GM19328 (cell line): ENCODE measurements around the gene UROD.

ENCODE experiments used
- ATAC-seq: cut with Tn5 transposase; IDR thresholded peaks from one replicate; pipeline ENCODE4 v1.9.1; 2021; ENCODE audit warnings: mild to moderate bottlenecking, moderate library complexity; ENCODE audit not compliant: unreplicated experiment

Gene UROD

DNA sequence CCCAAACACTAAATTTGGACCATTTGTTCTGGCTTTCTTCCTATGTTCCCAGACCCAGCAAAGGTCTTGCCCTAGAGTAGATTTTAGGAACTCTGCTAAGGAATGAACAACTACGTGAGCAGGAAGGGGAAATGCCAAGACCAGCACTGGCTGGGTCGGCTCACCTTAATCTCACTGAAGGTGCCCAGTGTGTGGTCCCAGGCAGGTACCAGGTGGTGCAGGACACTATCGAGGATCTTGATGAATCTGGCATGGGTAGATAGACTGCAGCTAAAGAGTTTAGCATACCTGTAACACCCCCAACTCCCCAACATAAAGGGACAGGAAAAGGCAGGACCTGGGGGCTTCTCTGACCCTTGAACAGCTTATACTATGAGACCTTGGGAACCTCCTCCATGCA is 4.0 kb upstream of the UROD start:
- ATAC-seq = no peak

DNA sequence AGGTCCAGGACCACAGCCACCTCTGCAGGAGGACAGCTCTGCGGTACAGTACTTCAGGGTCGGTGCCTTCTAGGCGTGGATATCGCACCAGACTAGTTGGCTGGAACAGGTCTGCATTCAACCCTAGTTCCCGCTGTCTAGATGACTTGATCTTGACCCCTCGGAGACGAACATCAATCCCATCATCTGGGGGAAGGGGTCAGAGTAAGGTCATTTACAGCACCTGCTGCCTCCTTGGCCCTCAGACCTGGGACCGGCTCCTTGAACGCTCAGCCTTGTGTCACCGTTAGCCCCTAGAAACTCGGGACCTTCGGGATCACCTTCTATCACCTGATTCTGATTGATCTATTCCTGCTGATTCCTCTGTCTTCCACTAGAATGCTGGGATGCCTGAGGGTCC is 3.5 kb upstream of the UROD start:
- ATAC-seq = no peak

DNA sequence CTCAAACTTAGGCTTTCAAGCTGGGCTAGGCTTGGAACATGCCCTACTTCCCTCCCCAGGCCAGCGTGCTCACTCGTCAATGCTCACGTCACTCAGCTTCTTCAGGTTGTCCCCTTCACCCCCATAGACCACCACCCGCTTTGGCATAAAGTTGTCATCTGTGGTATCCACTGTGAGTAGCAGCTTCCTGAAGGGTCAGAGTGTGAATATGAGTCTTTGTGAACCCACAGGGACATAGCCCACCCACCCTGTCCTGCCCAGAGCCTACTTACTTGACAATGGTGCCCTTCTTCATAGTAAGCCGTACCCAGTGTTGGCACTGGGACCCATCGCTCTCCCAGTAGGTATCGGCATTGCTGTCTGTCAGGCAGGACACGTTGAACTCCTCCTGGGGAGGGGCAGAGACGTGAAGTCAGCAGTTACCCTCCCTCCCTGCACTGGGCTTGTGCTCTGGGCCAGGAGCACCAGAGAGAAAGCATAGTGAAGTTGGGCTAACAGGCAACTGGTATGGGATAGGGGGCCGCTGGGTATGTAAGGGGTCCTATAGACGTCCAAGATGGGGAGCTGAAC is 2.7 kb upstream of the UROD start:
- no peak for ATAC-seq

DNA sequence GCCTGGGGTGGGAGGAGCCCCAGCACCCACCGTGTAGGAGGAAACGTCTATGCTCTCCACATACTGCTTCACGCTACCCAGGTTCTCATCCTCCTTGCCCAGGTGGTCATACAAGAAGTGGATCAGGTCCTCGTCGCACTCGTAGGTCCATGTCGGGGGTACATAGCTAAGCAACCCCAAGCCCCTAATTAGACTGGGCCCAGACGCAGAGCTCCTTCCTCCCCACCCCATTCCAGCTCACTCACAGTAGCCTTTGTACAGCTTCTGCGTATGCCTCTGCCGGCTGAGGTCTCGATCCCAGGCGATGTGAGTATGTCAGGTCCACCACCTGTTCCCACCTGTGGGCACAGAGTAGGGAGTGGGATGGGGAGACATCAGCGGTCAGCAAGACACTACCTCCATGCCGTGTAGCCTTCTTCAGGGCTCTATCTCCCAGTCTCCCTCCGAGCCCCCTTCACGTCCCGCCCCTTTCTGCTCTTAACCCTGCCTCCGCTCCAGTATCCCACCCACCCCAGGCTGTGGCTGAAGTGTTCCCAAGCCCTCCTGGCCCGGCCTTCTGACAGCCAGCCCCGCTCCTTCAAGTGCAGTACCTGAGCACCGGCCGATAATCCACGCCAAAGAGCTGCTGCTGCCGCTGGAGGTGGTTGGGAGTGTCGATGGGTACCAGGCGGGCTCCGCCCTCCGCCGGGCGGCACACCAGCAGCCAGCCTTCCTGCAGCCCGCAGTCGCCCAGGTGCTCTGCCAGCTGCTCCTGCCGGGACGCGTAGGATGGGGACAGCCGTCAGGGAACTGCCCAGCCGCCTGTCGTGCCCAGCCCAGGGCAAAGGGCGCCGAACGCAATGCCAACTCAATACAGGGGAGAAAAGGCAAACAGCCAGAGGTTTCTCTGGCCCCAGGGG is 1.8 kb upstream of the UROD start:
- no peak for ATAC-seq

DNA sequence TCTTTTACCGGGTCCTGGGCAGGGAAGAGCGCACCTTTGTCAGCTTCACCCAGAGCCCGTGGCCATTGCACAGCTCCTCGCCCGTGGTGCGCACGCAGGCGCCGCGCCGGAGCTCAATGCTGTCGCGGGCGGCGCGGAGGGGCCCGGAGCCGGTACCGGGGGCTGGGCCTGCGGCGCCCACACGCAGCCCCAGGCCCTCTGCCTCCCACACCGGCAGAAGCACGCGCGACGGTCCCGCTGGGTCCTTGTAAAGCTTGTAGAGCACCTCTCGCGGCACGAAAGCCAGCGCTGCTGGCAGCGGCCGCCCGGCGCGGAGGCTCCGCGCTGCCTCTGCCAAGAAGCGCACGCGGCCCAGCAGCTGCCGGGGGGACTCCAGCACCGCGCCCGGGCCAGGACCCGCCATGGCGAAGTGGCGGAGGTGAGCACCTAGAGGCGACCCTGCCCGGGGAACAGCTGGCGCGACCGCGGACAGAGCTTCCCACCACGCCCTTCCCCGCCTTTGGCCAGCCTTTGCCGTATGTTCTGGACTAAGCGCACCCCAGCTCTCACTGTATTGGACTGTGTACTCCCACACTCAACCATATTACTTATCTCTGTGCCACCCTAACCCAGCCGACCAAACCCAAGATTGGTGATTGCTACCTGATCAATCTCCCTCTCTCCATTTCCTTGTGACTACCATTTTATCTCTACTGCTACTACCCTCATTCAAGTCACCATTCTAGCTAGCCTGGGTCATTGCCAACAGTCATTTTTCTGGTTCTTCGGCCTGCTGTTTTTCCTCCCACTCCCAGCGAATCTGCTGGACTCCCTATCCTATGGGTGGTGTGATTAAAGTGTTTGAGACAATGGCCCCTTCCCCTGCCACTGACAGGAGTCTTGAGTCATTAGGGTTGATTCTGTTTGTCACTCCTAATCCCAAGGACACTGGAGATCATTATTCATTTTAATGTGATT is 921 bp upstream of the UROD start, which contains the start of gene HECTD3:
HECTD3 (minus strand) TSS at position 470 of the 957 bp plus-strand sequence; CDS start at position 403, 67 bp downstream.
- peak; percentile 69 for ATAC-seq

DNA sequence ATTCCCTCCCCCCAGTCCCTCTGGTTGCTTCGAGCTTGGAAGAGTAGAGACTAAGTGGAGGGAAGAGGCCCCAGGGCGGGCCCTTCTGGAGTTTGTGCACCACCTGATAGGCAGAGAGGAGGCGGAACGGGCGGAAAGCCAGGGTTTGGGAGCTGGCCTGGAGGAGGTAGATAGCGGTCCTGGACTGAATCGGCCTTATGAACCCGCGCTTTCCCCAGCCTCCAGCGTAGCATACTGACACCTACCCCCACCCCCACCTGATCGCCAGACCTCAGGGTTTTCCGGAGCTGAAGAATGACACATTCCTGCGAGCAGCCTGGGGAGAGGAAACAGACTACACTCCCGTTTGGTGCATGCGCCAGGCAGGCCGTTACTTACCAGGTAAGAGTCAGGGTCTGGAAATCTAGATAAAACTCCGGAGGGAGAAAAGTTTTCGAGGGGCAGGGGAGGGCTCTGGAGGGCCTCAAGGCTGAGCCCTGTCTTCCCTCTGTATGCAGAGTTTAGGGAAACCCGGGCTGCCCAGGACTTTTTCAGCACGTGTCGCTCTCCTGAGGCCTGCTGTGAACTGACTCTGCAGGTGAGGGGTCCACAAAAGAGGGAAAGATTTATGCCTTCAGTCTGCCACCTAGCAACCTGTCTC is 705 bp downstream of the UROD start:
- ATAC-seq = no peak

DNA sequence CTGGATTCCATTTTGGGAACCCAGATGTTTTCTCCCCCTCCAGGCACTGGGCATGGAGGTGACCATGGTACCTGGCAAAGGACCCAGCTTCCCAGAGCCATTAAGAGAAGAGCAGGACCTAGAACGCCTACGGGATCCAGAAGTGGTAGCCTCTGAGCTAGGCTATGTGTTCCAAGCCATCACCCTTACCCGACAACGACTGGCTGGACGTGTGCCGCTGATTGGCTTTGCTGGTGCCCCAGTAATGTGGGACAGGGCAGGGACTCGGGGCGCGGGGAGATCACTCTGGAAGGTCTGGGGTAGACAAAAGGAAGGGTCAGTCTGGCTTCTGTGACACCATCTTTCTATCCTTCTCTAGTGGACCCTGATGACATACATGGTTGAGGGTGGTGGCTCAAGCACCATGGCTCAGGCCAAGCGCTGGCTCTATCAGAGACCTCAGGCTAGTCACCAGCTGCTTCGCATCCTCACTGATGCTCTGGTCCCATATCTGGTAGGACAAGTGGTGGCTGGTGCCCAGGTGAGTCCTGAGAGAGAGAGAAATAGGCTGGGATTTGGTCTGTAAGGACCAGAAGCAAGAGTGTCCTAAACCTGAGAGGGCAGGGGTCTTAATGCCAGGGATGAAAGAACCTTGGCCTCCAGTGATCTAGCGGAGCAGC is 1.6 kb downstream of the UROD start:
- ATAC-seq = no peak

DNA sequence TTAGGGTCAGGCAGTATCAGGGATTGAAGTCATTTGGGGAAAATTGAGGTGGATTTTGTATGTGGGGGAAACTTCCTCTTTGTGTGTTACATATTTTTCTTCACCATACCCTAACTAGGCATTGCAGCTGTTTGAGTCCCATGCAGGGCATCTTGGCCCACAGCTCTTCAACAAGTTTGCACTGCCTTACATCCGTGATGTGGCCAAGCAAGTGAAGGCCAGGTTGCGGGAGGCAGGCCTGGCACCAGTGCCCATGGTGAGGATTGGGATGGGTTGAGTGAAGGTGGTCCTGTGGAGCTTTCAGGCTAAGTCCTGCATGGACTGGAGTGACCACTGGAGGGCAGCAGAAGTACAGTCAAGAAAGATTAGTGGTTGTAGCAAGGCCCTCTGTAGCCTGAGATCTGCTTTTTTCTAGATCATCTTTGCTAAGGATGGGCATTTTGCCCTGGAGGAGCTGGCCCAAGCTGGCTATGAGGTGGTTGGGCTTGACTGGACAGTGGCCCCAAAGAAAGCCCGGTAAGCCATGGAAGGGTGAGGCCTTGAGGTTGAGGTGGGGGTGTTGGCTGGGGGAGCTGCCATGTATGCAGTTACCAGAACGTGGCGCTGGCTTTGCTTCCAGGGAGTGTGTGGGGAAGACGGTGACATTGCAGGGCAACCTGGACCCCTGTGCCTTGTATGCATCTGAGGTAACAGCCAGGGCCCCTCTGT is 2.4 kb downstream of the UROD start:
- ATAC-seq = no peak

DNA sequence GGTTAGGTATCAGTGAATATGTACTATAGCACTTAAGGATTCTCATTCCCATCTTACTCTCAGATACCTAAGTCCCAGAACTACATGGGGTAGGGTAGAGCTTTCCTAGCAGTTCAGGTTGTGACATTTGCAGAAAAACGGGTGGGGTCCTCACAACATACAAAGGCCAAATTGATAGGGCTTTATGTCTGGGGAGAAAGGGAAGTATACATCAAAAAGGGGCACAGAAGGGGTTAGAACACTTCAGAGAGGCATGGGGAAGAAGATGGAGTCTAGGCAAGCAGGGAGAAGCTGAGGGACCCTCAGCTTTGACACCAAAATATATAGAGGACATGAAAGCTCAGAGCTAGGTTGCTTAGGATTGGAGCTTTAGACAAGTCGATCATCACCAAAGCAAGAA is 3.6 kb downstream of the UROD start:
- ATAC-seq = no peak

DNA sequence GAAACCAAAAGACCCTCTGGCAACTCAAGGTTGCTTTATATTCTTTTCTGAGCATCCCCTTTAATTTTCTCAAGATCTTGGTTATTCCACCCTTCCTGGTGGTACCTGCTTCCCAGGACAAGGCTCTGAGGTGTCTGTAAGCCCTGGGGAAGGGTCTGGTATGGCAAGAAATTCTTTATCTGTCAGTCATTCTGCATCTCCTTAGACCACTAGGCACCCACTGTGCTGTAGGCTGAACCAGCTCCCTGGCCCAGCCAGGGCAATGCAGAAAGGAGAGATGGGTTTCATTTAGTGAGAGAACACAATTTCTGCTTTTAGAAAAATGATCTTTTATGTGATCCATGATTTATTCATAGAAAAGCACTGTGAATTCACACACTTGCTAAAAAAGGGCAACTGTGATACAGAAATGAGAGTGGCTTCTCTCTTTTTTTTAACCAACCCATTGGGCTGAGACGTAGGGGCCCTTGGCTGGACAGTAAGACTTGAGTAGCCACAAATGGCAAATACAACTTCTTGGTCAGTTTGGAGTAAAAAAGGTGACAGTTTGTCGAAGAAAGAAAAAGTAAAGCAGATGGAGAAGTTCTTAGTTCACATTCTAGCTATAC is 4.1 kb downstream of the UROD start:
- no peak for ATAC-seq

DNA sequence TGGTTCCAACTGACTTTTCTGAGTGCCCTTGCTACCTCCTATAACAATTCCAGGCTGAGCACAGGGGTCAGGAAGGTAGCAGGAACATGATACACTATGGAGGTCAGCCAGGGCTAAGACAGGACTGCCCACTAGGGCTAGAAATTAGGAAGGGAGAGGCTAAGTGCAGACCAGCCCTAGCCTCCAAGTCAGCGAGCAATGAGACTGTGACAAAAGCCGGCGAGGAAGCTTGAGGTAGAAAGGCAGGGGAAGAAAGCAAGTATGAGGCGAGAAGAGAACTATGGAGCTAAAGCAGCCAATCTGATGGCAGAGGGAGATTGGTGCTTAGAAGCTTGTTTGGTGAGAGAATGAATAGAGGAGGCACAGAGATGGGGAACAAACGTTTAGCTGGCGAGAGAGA is 4.7 kb downstream of the UROD start:
- ATAC-seq = no peak

DNA sequence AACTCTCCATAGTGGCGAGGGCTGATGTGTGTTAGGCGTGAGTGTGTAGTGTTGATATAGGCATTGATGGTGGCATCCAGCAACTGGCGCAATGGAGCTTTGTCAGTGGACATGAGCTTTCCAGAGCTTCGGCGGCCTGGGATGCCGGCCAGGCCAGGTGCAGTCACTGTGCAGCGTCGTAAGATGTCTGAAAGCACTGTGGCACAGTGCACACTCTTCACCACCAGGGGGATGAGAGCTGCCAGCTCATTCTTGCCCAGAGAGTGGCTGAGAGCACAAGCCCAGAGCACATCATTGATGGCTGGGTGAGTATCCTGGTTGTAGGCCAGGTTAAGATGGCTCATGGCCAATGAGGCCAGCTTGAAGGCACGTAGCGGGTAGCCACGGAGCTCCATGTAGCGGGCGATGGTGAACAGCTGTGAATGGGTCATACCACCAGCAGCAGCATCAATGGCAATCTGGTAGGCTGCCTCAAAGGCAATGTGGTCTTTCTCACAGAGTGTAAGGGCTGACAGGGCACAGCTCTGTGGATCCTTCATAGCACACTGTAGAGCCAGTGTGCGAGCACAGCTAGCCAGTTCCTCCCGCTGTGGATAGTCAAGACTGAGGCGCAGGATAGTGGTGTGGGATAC is 6.7 kb downstream of the UROD start:
- ATAC-seq = peak; percentile 58

DNA sequence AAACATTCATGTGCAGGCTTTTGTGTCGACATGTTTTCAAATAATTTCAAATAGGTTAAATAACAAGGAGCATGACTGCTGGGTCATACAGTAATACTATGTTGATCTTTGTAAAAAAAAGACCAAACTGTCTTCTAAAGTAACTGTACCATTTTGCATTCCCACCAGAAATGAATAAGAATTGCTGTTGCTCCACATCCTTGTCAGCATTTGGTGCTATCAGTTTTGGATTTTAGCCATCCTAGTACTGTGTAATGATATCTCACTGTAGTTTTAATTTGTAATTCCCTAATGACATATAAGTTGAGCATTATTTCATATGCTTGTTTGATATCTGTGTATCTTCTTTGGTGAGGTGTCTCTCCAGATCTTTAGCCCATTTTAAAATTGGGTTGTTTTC is 11.6 kb downstream of the UROD start:
- ATAC-seq = no peak

DNA sequence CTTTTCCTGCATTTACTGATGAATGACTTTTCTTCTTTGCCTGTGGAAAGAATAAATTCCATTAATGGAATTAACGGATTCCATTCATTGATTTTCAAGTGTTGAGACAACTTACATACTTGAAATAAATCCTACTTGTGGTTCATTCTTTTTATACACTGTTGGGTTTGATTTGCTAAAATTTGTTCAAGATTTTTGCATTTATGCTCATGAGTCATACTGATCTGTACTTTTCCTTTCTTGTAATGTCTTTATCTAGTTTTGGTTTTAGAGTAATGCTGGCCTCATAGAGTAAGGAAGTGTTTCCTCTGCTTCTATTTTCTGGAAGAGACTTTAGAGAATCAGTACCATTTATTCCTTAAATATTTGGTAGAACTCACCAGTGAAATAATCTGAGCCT is 14.4 kb downstream of the UROD start:
- ATAC-seq = no peak

DNA sequence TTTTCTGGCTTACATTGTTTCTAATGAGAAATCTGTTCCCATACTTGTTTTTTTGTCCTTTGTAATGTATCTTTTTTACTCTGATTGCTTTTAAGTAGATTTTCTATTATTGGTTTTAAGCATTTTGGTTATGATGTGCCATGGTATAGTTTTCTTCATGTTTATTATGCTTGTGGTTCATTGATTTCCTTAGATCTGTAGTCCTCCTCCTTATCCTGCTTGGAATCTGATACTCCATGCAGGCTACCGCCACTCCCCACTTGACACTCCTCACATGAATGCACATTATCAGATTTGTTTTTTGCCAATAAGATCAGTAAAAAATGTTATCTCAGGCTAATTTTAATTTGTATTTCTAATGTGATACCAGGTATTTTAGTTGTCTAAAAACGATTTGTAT is 20.8 kb downstream of the UROD start:
- no peak for ATAC-seq

DNA sequence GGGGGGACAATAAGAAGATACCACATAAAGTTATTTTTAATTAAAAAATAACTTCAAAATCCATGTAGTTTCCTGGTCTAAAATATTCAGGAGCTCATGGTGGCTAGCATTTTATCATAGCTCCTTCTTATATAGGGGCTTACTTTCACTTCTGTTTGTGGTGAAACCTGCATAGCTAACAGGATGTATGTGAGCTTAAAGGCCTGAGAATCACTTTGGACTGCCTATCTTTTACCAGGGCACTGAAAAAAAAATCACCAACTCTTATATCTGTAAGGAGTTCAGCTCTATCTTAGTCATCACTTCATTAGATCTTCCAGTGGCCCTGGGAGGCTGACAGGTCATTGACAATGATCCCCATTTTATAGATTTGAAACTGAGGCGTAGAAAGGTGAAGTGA is 21.3 kb downstream of the UROD start:
- ATAC-seq = no peak

DNA sequence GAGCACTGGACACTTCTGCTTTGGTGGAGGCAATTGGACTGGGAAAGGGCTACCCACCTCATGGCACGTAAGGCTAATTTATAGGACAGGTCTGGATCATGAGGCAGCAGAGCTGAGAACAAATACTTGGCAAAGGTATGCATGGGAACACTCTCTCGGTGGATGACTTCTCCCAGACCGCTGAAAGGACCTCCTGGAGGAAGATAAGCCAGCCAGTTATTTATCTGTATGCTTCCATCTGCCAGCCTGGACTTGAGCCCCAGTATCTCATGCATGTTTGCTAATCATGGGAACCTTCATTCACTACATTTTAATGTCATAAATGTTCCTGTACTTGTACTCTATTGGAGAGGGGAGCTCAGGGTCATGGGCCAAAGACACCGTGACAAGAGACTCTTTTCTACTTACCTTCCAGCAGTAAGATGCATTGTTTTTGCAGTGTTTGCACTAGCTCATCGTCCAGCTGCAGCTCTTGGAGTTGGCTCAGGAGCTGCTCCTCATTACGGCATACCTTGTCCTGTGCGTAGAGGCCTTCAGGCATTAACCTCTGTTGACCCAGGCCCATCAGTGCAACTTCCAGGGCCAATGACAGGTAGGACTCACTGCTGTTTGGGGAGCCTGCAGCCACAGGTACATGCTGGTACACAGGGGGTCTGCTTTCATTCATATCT is 23.7 kb downstream of the UROD start:
- no peak for ATAC-seq

DNA sequence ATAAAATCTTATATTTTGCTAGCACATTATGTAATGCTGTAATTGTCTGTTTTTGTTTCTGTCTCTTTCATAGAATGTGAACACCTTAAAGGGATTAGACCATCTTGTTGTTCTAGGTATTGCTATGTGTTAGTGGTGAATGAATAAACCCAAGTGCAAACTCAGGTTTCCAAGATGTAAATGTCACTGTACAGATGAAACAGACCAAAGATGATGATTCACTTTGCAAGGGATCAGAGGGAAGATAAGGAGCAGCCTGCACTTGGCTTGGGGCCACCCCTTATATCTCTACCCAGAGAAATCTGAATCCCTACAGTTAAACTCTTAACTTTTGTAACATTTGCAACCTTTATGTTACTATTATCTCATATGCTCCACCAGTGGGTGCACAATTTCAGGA is 25.4 kb downstream of the UROD start:
- ATAC-seq = no peak
